HCT116 (cell line): Measurements from ENCODE around the gene ZNF438. TPM values are rescaled to one million over a fixed set of nuclear protein-coding genes. Genes with fewer than 3 reads are reported as not detected.

ENCODE experiments used
- ATAC-seq: fragments of 200-7000 bp; cut with Tn5 transposase; 2 replicates; pipeline ENCODE4 v1.9.1; 2020; ENCODE audit warnings: mild to moderate bottlenecking, moderate library complexity
- BruUV-seq: library from RNA; stranded (reverse); fragments of 400-500 nt; replicated peaks from 2 replicates; lab custom pipeline; 2021; lab: Mats Ljungman, UMichigan
- CTCF ChIA-PET: fragments of 300-600 bp; sonication (Branson Sonifier 250); formaldehyde crosslinking; loops from one replicate; lab custom pipeline; 2021; ENCODE audit warnings: antibody characterized with exemption; lab: Charles Lee
- POLR2A ChIA-PET: fragments of 300-600, 350-600 bp; sonication (Branson Sonifier 250); formaldehyde crosslinking; loops from one replicate; lab custom pipeline; 2021; ENCODE audit warnings: antibody characterized with exemption; lab: Charles Lee
- RAD21 ChIA-PET, 2 experiments: fragments of 300-600 bp; sonication (Branson Sonifier 250); formaldehyde crosslinking; loops; one replicate each; lab custom pipeline; 2023; ENCODE audit warnings: low total read pairs in 2 of 2; ENCODE audit not compliant: uncharacterized antibody in 2 of 2, unreplicated experiment in 2 of 2, low non-redundant PET in 1 of 2; lab: Charles Lee
- DNase-seq: peaks from one replicate; pipeline ENCODE4 v3.0.0-alpha.2; 2010; ENCODE audit warnings: low read depth, low spot score
- H2AFZ ChIP-seq: fragments of 200-600 bp; shearing (Covaris generic), sonication (generic); 2 replicates; pipeline ENCODE4 v1.6.1; 2017; ENCODE audit warnings: low read depth, mixed run types, mixed read lengths, antibody characterized with exemption, low read length; ENCODE audit not compliant: poor library complexity, severe bottlenecking
- H3K27ac ChIP-seq: 2 replicates; pipeline ENCODE4 v1.5.1; 2012; ENCODE audit warnings: low read depth, low read length
- H3K27me3 ChIP-seq: fragments of 200-600 bp; sonication (generic); 2 replicates; pipeline ENCODE4 v1.6.1; 2016; ENCODE audit warnings: mixed run types, low read length, mixed read lengths; ENCODE audit not compliant: insufficient read depth
- H3K36me3 ChIP-seq, 2 experiments: fragments of 200-500 bp in 1 of 2; fragments of 200-600 bp in 1 of 2; sonication (Bioruptor generic) in 1 of 2; sonication (generic) in 1 of 2; 2 replicates each; pipeline versions ENCODE4 v1.5.1 to v1.6.1; 2014 to 2016; ENCODE audit warnings: low read length in 2 of 2, inconsistent platforms in 1 of 2, mixed read lengths in 1 of 2, mixed run types in 1 of 2; ENCODE audit not compliant: insufficient read depth in 2 of 2, control insufficient read depth in 1 of 2
- H3K4me1 ChIP-seq, 2 experiments: fragments of 200-600 bp in 1 of 2; sonication (generic) in 1 of 2; 2 replicates each; pipeline versions ENCODE4 v1.5.1 to v1.6.1; 2012 to 2017; ENCODE audit warnings: low read length in 2 of 2, inconsistent platforms in 1 of 2, mild to moderate bottlenecking in 1 of 2, mixed read lengths in 1 of 2, mixed run types in 1 of 2, moderate library complexity in 1 of 2; ENCODE audit not compliant: insufficient read depth in 2 of 2, control insufficient read depth in 1 of 2
- H3K4me2 ChIP-seq: fragments of 200-600 bp; sonication (generic); 2 replicates; pipeline ENCODE4 v1.6.1; 2017; ENCODE audit warnings: mixed run types, low read length, mixed read lengths
- H3K4me3 ChIP-seq, 2 experiments: fragments of 200-600 bp in 1 of 2; sonication (generic) in 1 of 2; replicated peaks in 1 of 2; 2 replicates each; pipeline ENCODE4 v1.5.1; 2011 to 2016; ENCODE audit warnings: low read length in 2 of 2, control low read depth in 1 of 2, low read depth in 1 of 2, mild to moderate bottlenecking in 1 of 2, mixed read lengths in 1 of 2, mixed run types in 1 of 2
- H3K79me2 ChIP-seq: fragments of 200-600 bp; sonication (generic); 2 replicates; pipeline ENCODE4 v1.6.1; 2017; ENCODE audit warnings: mild to moderate bottlenecking, mixed run types, low read length, moderate library complexity, mixed read lengths; ENCODE audit not compliant: insufficient read depth
- H3K9ac ChIP-seq: fragments of 200-600 bp; sonication (generic); 2 replicates; pipeline ENCODE4 v1.6.1; 2016; ENCODE audit warnings: low read length, mixed read lengths
- H3K9me2 ChIP-seq: fragments of 200-600 bp; sonication (generic), shearing (Covaris generic); 2 replicates; pipeline ENCODE4 v1.6.1; 2017; ENCODE audit warnings: mixed run types, mild to moderate bottlenecking, moderate library complexity; ENCODE audit not compliant: insufficient read depth
- H3K9me3 ChIP-seq, 2 experiments: fragments of 200-500 bp in 1 of 2; fragments of 200-600 bp in 1 of 2; sonication (Bioruptor generic) in 1 of 2; sonication (generic) in 1 of 2; 2 replicates each; pipeline ENCODE4 v1.6.1; 2014 to 2017; ENCODE audit warnings: low read length in 2 of 2, mixed read lengths in 2 of 2, inconsistent platforms in 1 of 2, low read depth in 1 of 2, mild to moderate bottlenecking in 1 of 2, mixed run types in 1 of 2, moderate library complexity in 1 of 2; ENCODE audit not compliant: control insufficient read depth in 1 of 2, insufficient read depth in 1 of 2
- H4K20me1 ChIP-seq: fragments of 200-600 bp; sonication (generic), shearing (Covaris generic); 2 replicates; pipeline ENCODE4 v1.6.1; 2017; ENCODE audit warnings: mixed run types, mild to moderate bottlenecking, moderate library complexity; ENCODE audit not compliant: insufficient read depth
- CBX3 ChIP-seq: IDR thresholded peaks from 2 replicates; pipeline ENCODE4 v1.6.1; 2012; ENCODE audit warnings: low read depth
- CTCF ChIP-seq, 3 experiments: fragments of 200-600 bp in 1 of 3; sonication (generic) in 1 of 3; IDR thresholded peaks in 2 of 3; conservative IDR thresholded peaks in 1 of 3; 2 replicates each; pipeline ENCODE4 v1.5.1; 2012 to 2017; ENCODE audit warnings: low read depth in 2 of 3, low read length in 2 of 3, antibody characterized with exemption in 1 of 3, borderline replicate concordance in 1 of 3, control low read depth in 1 of 3, mild to moderate bottlenecking in 1 of 3, mixed read lengths in 1 of 3, mixed run types in 1 of 3, moderate library complexity in 1 of 3; ENCODE audit not compliant: insufficient read depth in 1 of 3
- EGR1 ChIP-seq: IDR thresholded peaks from 2 replicates; pipeline ENCODE4 v1.6.1; 2012; ENCODE audit warnings: low read depth
- EZH2 ChIP-seq: fragments of 200-600 bp; sonication (generic); IDR thresholded peaks from 2 replicates; pipeline ENCODE4 v1.6.1; 2017; ENCODE audit warnings: antibody characterized with exemption, mixed run types
- EZH2phosphoT487 ChIP-seq: fragments of 200-600 bp; IDR thresholded peaks from 2 replicates; pipeline ENCODE4 v1.6.1; 2018; ENCODE audit warnings: antibody characterized with exemption, borderline replicate concordance
- JUND ChIP-seq: IDR thresholded peaks from 2 replicates; pipeline ENCODE4 v1.6.1; 2012
- MAX ChIP-seq: IDR thresholded peaks from 2 replicates; pipeline ENCODE4 v1.6.1; 2012
- POLR2A ChIP-seq: IDR thresholded peaks from 2 replicates; pipeline ENCODE4 v1.7.0; 2011; ENCODE audit warnings: borderline replicate concordance; ENCODE audit not compliant: insufficient read depth, insufficient read length; ENCODE audit errors: extremely low read depth
- POLR2AphosphoS5 ChIP-seq: IDR thresholded peaks from 2 replicates; pipeline ENCODE4 v1.6.1; 2011; ENCODE audit warnings: mild to moderate bottlenecking, low read depth, low read length, moderate library complexity
- RAD21 ChIP-seq: IDR thresholded peaks from 2 replicates; pipeline ENCODE4 v1.6.1; 2012; ENCODE audit warnings: low read depth, mild to moderate bottlenecking
- SIN3A ChIP-seq: IDR thresholded peaks from 2 replicates; pipeline ENCODE4 v1.6.1; 2012; ENCODE audit warnings: low read depth
- SP1 ChIP-seq: IDR thresholded peaks from 2 replicates; pipeline ENCODE4 v1.6.1; 2012; ENCODE audit warnings: low read depth
- SRF ChIP-seq: IDR thresholded peaks from 2 replicates; pipeline ENCODE4 v1.6.1; 2012; ENCODE audit warnings: low read depth
- YY1 ChIP-seq: IDR thresholded peaks from 2 replicates; pipeline ENCODE4 v1.6.1; 2011; ENCODE audit warnings: low read length, low read depth, moderate library complexity, mild to moderate bottlenecking; ENCODE audit not compliant: insufficient replicate concordance; ENCODE audit errors: extremely low read depth
- ZFX ChIP-seq: fragments of 450-650 bp; IDR thresholded peaks from 2 replicates; pipeline ENCODE4 v1.6.1; 2017
- ZNF274 ChIP-seq: fragments of 200-500 bp; sonication (Bioruptor generic); IDR thresholded peaks from 2 replicates; pipeline ENCODE4 v1.6.1; 2014; ENCODE audit warnings: mild to moderate bottlenecking, low read depth, low read length, inconsistent platforms
- intact Hi-C: fragments of 100-400 bp; cut with micrococcal nuclease; formaldehyde crosslinking; loops from 2 replicates; pipeline ENCODE4 v1.10.0; 2022
- total RNA-seq: library from RNA; stranded (reverse); gene quantifications from one replicate; pipeline ENCODE4 v1.2.1, GENCODE V29; 2021; ENCODE audit not compliant: unreplicated experiment
- TF ChIP-seq, protein P1 (sequence below): IDR thresholded peaks from 2 replicates; pipeline ENCODE4 v1.6.1; 2012; ENCODE audit warnings: low read depth
- TF ChIP-seq, protein P2 (sequence below): IDR thresholded peaks from 2 replicates; pipeline ENCODE4 v1.6.1; 2012

Gene ZNF438
- total RNA-seq, 1 experiment from 2014 or later: 3.3 TPM

GRCh38 chr10:30821261-30821993, 210.2 kb downstream of the ZNF438 start:
- Histone ChIP-seq H3K4me2 (no peak overlapping the region), H3K9me2 (no peaks in the 10 kb centered on the region), H3K27ac (no peak overlapping the region), H3K27me3 (no peaks in the 10 kb centered on the region), H3K4me1 (no peaks in the 10 kb centered on the region), H3K9me3 (no peaks in the 10 kb centered on the region), H3K36me3 (no peaks in the 10 kb centered on the region), H3K4me3 (no peak overlapping the region), H2AFZ (no peak overlapping the region), H3K79me2 (no peaks in the 10 kb centered on the region), H4K20me1 (no peaks in the 10 kb centered on the region), H3K9ac (no peak overlapping the region)
- BruUV-seq: no TSS peak
- ChIA-PET RAD21 (no interaction called here), CTCF (no interaction called here), POLR2A (no interaction called here)
- intact Hi-C loops: no loop called here
- ATAC-seq (no peak), DNase-seq (no peak)
- TF ChIP-seq POLR2A: no peak
- no peak for TF ChIP-seq ZFX
- no peak for TF ChIP-seq ZNF274
- TF ChIP-seq EGR1: no peak
- no peak for TF ChIP-seq POLR2AphosphoS5
- TF ChIP-seq YY1: no peak
- no peak for TF ChIP-seq JUND
- no peak for TF ChIP-seq SP1
- TF ChIP-seq, protein P1, sequence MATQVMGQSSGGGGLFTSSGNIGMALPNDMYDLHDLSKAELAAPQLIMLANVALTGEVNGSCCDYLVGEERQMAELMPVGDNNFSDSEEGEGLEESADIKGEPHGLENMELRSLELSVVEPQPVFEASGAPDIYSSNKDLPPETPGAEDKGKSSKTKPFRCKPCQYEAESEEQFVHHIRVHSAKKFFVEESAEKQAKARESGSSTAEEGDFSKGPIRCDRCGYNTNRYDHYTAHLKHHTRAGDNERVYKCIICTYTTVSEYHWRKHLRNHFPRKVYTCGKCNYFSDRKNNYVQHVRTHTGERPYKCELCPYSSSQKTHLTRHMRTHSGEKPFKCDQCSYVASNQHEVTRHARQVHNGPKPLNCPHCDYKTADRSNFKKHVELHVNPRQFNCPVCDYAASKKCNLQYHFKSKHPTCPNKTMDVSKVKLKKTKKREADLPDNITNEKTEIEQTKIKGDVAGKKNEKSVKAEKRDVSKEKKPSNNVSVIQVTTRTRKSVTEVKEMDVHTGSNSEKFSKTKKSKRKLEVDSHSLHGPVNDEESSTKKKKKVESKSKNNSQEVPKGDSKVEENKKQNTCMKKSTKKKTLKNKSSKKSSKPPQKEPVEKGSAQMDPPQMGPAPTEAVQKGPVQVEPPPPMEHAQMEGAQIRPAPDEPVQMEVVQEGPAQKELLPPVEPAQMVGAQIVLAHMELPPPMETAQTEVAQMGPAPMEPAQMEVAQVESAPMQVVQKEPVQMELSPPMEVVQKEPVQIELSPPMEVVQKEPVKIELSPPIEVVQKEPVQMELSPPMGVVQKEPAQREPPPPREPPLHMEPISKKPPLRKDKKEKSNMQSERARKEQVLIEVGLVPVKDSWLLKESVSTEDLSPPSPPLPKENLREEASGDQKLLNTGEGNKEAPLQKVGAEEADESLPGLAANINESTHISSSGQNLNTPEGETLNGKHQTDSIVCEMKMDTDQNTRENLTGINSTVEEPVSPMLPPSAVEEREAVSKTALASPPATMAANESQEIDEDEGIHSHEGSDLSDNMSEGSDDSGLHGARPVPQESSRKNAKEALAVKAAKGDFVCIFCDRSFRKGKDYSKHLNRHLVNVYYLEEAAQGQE: no peak
- no peak for TF ChIP-seq EZH2
- TF ChIP-seq CTCF (IDR thresholded peaks at IDR 0.05 in 2 of 3, conservative IDR thresholded peaks at IDR 0.05 in 1 of 3; ENCODE audit: borderline replicate concordance in 1 of 3, insufficient read depth in 1 of 3, low read depth in 2 of 3, low read length in 2 of 3): no peak
- TF ChIP-seq CBX3: no peak
- TF ChIP-seq, protein P2, sequence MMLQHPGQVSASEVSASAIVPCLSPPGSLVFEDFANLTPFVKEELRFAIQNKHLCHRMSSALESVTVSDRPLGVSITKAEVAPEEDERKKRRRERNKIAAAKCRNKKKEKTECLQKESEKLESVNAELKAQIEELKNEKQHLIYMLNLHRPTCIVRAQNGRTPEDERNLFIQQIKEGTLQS: no peak
- TF ChIP-seq RAD21: no peak
- no peak for TF ChIP-seq SRF
- no peak for TF ChIP-seq SIN3A
- no peak for TF ChIP-seq MAX
- TF ChIP-seq EZH2phosphoT487: no peak
